ENCODE measurements around the gene COL4A1.

The COL4A1 gene

DNA sequence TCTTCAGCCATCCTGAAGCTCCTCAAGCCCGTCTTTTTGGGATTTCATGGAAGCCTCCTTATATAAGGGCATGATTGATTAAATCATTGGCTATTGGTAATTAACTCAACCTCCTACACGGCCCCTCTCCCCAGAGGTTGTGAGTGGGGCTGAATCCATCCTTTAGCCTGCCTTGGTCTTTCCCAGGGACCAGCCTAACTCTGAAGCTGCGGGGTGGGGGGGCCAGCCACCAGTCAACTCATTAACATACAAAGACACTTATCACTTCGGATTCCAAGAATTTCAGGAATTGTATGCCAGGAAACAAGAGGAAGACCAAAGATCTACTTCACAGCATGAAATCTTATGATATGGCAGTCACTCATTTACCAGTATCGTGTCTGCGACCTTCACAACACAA is 9.9 kb downstream of the COL4A1 start:
- Histone ChIP-seq H3K27me3 (replicated peaks in 2 of 5; ENCODE audit: control insufficient read depth in 4 of 5, insufficient read depth in 5 of 5, low read length in 4 of 5) (peaks cover 17 to 87% (median 37%) of the 10 kb centered on the region in 5 experiments), H3K4me1 (ENCODE audit: control extremely low read depth in 1 of 4, control insufficient read depth in 4 of 4, insufficient read depth in 4 of 4, low read length in 3 of 4) (peaks cover 0 to 10% (median 5%) of the 10 kb centered on the region in 4 experiments), H3K9me3 (ENCODE audit: control extremely low read depth in 1 of 5, control insufficient read depth in 4 of 5, insufficient read depth in 2 of 5, low read depth in 1 of 5, low read length in 4 of 5) (no peaks in the 10 kb centered on the region), H3K36me3 (ENCODE audit: control insufficient read depth in 4 of 4, insufficient read depth in 4 of 4, low read length in 3 of 4) (no peaks in the 10 kb centered on the region), H3K27ac (ENCODE audit: insufficient read depth in 1 of 2, low read depth in 1 of 2, low read length in 2 of 2, poor library complexity in 1 of 2, severe bottlenecking in 2 of 2) (no peak overlapping the region), H3K4me3 (ENCODE audit: control insufficient read depth in 1 of 7, extremely low read depth in 1 of 7, insufficient read depth in 4 of 7, low read depth in 2 of 7, low read length in 6 of 7) (no peak overlapping the region)
- DNase-seq, result no peak
- 49% methylated on average over 3 of the region's 6 CpGs for WGBS (ENCODE audit: insufficient coverage)
- ChIA-PET CTCF (no interaction called here), POLR2A (no interaction called here)

DNA sequence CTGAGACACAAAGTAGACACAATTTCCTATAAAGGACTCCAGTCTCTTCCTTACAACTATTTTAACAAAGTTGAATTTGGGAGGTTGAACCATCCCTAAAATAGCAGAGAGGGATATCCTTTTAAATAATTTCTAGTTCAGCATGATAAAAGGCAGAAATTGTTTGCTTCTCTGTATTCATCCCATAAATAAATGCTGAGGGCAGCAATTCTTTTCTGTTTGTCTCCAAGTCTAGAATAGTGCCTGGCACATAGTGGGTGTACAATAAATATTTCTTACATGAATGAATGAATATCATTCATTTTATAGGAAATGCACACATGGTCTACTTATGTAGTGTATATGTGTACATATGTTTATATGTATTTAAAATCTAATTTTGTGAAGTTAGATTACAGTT is 12.3 kb downstream of the COL4A1 start:
- Histone ChIP-seq H3K27me3 (replicated peaks in 2 of 5; ENCODE audit: control insufficient read depth in 4 of 5, insufficient read depth in 5 of 5, low read length in 4 of 5) (peaks cover 16 to 84% (median 37%) of the 10 kb centered on the region in 5 experiments), H3K36me3 (ENCODE audit: control insufficient read depth in 4 of 4, insufficient read depth in 4 of 4, low read length in 3 of 4) (no peaks in the 10 kb centered on the region), H3K9me3 (ENCODE audit: control extremely low read depth in 1 of 5, control insufficient read depth in 4 of 5, insufficient read depth in 2 of 5, low read depth in 1 of 5, low read length in 4 of 5) (no peaks in the 10 kb centered on the region), H3K27ac (ENCODE audit: insufficient read depth in 1 of 2, low read depth in 1 of 2, low read length in 2 of 2, poor library complexity in 1 of 2, severe bottlenecking in 2 of 2) (no peak overlapping the region), H3K4me1 (ENCODE audit: control extremely low read depth in 1 of 4, control insufficient read depth in 4 of 4, insufficient read depth in 4 of 4, low read length in 3 of 4) (peaks cover 0 to 10% (median 5%) of the 10 kb centered on the region in 4 experiments), H3K4me3 (ENCODE audit: control insufficient read depth in 1 of 7, extremely low read depth in 1 of 7, insufficient read depth in 4 of 7, low read depth in 2 of 7, low read length in 6 of 7) (no peak overlapping the region)
- ChIA-PET CTCF (no interaction called here), POLR2A (no interaction called here)
- DNase-seq, result no peak

DNA sequence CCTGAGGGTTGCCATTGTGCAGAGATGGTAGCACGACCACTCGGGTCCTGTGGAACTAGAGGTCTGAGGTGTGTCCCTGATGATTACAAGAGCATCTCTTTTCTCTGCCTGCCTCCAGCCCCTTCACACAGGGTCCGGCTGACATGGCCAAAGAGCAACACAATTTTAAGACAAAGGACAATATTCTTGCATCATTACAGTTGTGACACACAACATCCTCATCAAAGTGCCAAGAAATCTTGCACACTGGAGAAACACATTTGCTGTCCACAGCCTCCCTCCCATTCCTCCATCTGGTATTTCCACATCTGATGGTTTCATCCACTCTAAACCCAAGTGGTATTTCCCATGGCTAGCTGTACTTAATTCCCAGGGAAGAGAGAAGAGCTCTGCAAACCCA is 12.8 kb downstream of the COL4A1 start:
- H3K9me3 ChIP-seq (ENCODE audit: control extremely low read depth in 1 of 5, control insufficient read depth in 4 of 5, insufficient read depth in 2 of 5, low read depth in 1 of 5, low read length in 4 of 5), result no peaks in the 10 kb centered on the region

DNA sequence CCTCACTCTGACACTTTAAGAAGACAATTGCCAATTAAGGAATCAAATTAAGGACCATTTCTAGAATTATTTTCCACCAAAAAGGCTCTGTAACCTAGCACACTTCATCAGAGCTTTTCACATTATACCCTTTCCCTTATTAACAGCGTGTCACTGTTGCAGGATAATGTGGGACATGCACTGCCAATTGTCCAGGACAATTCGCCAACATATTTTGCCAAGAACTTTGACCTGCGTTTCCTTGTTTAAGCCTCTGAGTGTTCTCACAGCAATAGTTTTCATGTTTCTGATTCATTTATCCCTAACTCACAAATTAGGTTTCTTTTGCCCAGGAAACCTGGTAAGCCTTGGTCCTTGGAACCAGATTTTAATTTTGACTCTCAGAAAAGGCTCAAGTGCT is 13.3 kb downstream of the COL4A1 start:
- H3K27ac ChIP-seq (ENCODE audit: insufficient read depth in 1 of 2, low read depth in 1 of 2, low read length in 2 of 2, poor library complexity in 1 of 2, severe bottlenecking in 2 of 2), result no peak overlapping the region
- DNase-seq, result no peak
- no peak overlapping the region for H3K4me3 ChIP-seq (ENCODE audit: control insufficient read depth in 1 of 7, extremely low read depth in 1 of 7, insufficient read depth in 4 of 7, low read depth in 2 of 7, low read length in 6 of 7)
- peaks cover 0 to 6% (median 3%) of the 10 kb centered on the region in 4 experiments for H3K4me1 ChIP-seq (ENCODE audit: control extremely low read depth in 1 of 4, control insufficient read depth in 4 of 4, insufficient read depth in 4 of 4, low read length in 3 of 4)
- H3K9me3 ChIP-seq (ENCODE audit: control extremely low read depth in 1 of 5, control insufficient read depth in 4 of 5, insufficient read depth in 2 of 5, low read depth in 1 of 5, low read length in 4 of 5), result no peaks in the 10 kb centered on the region
- POLR2A ChIA-PET, result no interaction called here
- H3K27me3 ChIP-seq (replicated peaks in 2 of 5; ENCODE audit: control insufficient read depth in 4 of 5, insufficient read depth in 5 of 5, low read length in 4 of 5), result peaks cover 10 to 81% (median 28%) of the 10 kb centered on the region in 5 experiments
- CTCF ChIA-PET, result no interaction called here
- WGBS (ENCODE audit: insufficient coverage), result 94% methylated on average over 3 of the region's 3 CpGs
- H3K36me3 ChIP-seq (ENCODE audit: control insufficient read depth in 4 of 4, insufficient read depth in 4 of 4, low read length in 3 of 4), result no peaks in the 10 kb centered on the region

More for the DNA sequence above, 12.8 kb downstream of the COL4A1 start:
- CTCF ChIA-PET, result no interaction called here
- no peaks in the 10 kb centered on the region for H3K36me3 ChIP-seq (ENCODE audit: control insufficient read depth in 4 of 4, insufficient read depth in 4 of 4, low read length in 3 of 4)
- H3K4me3 ChIP-seq (ENCODE audit: control insufficient read depth in 1 of 7, extremely low read depth in 1 of 7, insufficient read depth in 4 of 7, low read depth in 2 of 7, low read length in 6 of 7), result no peak overlapping the region
- POLR2A ChIA-PET, result no interaction called here
- 96% methylated on average over 3 of the region's 3 CpGs for WGBS (ENCODE audit: insufficient coverage)
- H3K27me3 ChIP-seq (replicated peaks in 2 of 5; ENCODE audit: control insufficient read depth in 4 of 5, insufficient read depth in 5 of 5, low read length in 4 of 5), result peaks cover 14 to 84% (median 33%) of the 10 kb centered on the region in 5 experiments
- peaks cover 0 to 10% (median 5%) of the 10 kb centered on the region in 4 experiments for H3K4me1 ChIP-seq (ENCODE audit: control extremely low read depth in 1 of 4, control insufficient read depth in 4 of 4, insufficient read depth in 4 of 4, low read length in 3 of 4)
- no peak overlapping the region for H3K27ac ChIP-seq (ENCODE audit: insufficient read depth in 1 of 2, low read depth in 1 of 2, low read length in 2 of 2, poor library complexity in 1 of 2, severe bottlenecking in 2 of 2)
- no peak for DNase-seq

DNA sequence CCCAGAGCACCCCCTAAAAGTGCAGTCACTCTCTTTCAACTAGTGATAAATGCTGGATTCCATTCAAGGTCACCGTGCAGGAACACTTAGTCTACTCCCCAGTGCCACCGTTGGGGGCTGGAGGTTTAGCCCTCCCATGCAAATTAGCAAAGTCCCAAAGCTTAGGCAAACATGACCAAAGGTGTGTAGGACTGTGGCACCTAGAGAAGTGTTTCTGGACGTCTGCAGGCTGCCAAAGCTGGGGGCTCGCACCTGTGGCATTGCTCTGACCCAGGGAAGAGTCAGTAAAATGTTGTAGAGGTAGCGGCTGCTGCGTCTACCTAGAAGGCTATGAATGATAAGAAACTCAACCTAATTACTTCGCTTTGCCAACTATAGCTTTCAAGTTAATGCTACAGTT is 13.9 kb downstream of the COL4A1 start:
- Histone ChIP-seq H3K4me3 (ENCODE audit: control insufficient read depth in 1 of 7, extremely low read depth in 1 of 7, insufficient read depth in 4 of 7, low read depth in 2 of 7, low read length in 6 of 7) (no peak overlapping the region), H3K36me3 (ENCODE audit: control insufficient read depth in 4 of 4, insufficient read depth in 4 of 4, low read length in 3 of 4) (no peaks in the 10 kb centered on the region), H3K27me3 (replicated peaks in 2 of 5; ENCODE audit: control insufficient read depth in 4 of 5, insufficient read depth in 5 of 5, low read length in 4 of 5) (peaks cover 4 to 75% (median 22%) of the 10 kb centered on the region in 5 experiments), H3K9me3 (ENCODE audit: control extremely low read depth in 1 of 5, control insufficient read depth in 4 of 5, insufficient read depth in 2 of 5, low read depth in 1 of 5, low read length in 4 of 5) (no peaks in the 10 kb centered on the region), H3K27ac (ENCODE audit: insufficient read depth in 1 of 2, low read depth in 1 of 2, low read length in 2 of 2, poor library complexity in 1 of 2, severe bottlenecking in 2 of 2) (no peak overlapping the region), H3K4me1 (ENCODE audit: control extremely low read depth in 1 of 4, control insufficient read depth in 4 of 4, insufficient read depth in 4 of 4, low read length in 3 of 4) (no peaks in the 10 kb centered on the region)
- ChIA-PET CTCF (no interaction called here), POLR2A (no interaction called here)
- 87% methylated on average over 3 of the region's 7 CpGs for WGBS (ENCODE audit: insufficient coverage)
- DNase-seq, result no peak

DNA sequence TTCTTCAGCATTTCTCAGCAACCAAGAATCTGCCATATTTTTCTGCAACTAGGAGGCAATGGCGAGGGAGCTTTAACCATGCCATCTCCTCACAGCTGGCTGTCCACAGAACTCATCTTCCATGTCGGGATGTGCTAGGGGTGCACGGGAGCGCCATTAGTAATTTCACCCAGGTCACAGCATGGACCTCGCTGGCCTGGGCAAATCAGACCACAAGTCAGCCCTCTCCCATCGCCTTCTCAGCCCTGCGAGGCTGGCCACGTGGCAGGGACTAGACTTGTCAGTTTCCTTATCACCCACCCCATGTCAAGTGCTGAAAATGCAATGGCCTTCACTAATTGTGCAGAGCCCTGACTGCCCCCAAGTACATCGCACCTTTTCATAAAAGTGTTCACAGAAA is 15.7 kb downstream of the COL4A1 start:
- no peak for DNase-seq
- Histone ChIP-seq H3K4me3 (ENCODE audit: control insufficient read depth in 1 of 7, extremely low read depth in 1 of 7, insufficient read depth in 4 of 7, low read depth in 2 of 7, low read length in 6 of 7) (no peak overlapping the region), H3K27ac (ENCODE audit: insufficient read depth in 1 of 2, low read depth in 1 of 2, low read length in 2 of 2, poor library complexity in 1 of 2, severe bottlenecking in 2 of 2) (no peak overlapping the region), H3K36me3 (ENCODE audit: control insufficient read depth in 4 of 4, insufficient read depth in 4 of 4, low read length in 3 of 4) (no peaks in the 10 kb centered on the region), H3K9me3 (ENCODE audit: control extremely low read depth in 1 of 5, control insufficient read depth in 4 of 5, insufficient read depth in 2 of 5, low read depth in 1 of 5, low read length in 4 of 5) (no peaks in the 10 kb centered on the region), H3K27me3 (replicated peaks in 2 of 5; ENCODE audit: control insufficient read depth in 4 of 5, insufficient read depth in 5 of 5, low read length in 4 of 5) (peaks cover 4 to 71% (median 14%) of the 10 kb centered on the region in 5 experiments), H3K4me1 (ENCODE audit: control extremely low read depth in 1 of 4, control insufficient read depth in 4 of 4, insufficient read depth in 4 of 4, low read length in 3 of 4) (no peaks in the 10 kb centered on the region)
- ChIA-PET CTCF (no interaction called here), POLR2A (no interaction called here)
- WGBS (ENCODE audit: insufficient coverage), result 95% methylated on average over 9 of the region's 9 CpGs

DNA sequence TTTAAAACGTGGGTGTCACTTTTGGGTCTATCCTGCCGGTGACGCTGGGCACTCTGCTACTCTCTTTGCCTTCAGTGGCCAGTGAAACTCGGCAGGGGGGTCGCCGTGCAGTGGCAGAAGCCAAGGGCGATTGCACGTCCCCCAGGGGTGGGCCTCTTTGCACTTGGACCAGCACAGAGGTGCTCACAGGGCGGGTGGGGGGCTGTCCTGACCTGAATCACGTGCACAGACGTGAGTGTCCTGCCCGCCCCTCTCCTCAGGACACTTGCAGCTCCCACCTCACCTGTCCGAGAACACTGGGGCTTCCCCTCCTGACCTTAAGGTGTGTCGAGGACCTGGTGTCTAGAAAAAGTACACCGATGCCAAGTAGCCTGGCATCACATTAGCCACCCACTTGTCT is 16.1 kb downstream of the COL4A1 start:
- Histone ChIP-seq H3K4me1 (ENCODE audit: control extremely low read depth in 1 of 4, control insufficient read depth in 4 of 4, insufficient read depth in 4 of 4, low read length in 3 of 4) (no peaks in the 10 kb centered on the region), H3K4me3 (ENCODE audit: control insufficient read depth in 1 of 7, extremely low read depth in 1 of 7, insufficient read depth in 4 of 7, low read depth in 2 of 7, low read length in 6 of 7) (no peak overlapping the region), H3K36me3 (ENCODE audit: control insufficient read depth in 4 of 4, insufficient read depth in 4 of 4, low read length in 3 of 4) (no peaks in the 10 kb centered on the region), H3K27me3 (replicated peaks in 2 of 5; ENCODE audit: control insufficient read depth in 4 of 5, insufficient read depth in 5 of 5, low read length in 4 of 5) (peaks cover 2 to 72% (median 12%) of the 10 kb centered on the region in 5 experiments), H3K27ac (ENCODE audit: insufficient read depth in 1 of 2, low read depth in 1 of 2, low read length in 2 of 2, poor library complexity in 1 of 2, severe bottlenecking in 2 of 2) (no peak overlapping the region), H3K9me3 (ENCODE audit: control extremely low read depth in 1 of 5, control insufficient read depth in 4 of 5, insufficient read depth in 2 of 5, low read depth in 1 of 5, low read length in 4 of 5) (no peaks in the 10 kb centered on the region)
- no peak for DNase-seq
- CTCF ChIA-PET, result no interaction called here
- POLR2A ChIA-PET, result no interaction called here
- 80% methylated on average over 15 of the region's 15 CpGs for WGBS (ENCODE audit: insufficient coverage)
